GM21786 (cell line): ENCODE results near the gene SLC35F6.
A peak's percentile ranks its signal among the peaks of the same experiment; 100 is the strongest.

Experiments
- ATAC-seq: cut with Tn5 transposase; IDR thresholded peaks from one replicate; pipeline ENCODE4 v1.9.1; 2021; ENCODE audit not compliant: unreplicated experiment

The SLC35F6 gene

GRCh38 chr2:26764078-26764887 is at the start of gene SLC35F6:
SLC35F6 (plus strand) TSS chr2:26764284; CDS start chr2:26764350, 66 bp downstream.
- ATAC-seq, result peak; percentile 69

- ATAC-seq, result no peak
Observed at GRCh38 chr2:26715528-26716270, 48.4 kb upstream of the SLC35F6 start.

DNA sequence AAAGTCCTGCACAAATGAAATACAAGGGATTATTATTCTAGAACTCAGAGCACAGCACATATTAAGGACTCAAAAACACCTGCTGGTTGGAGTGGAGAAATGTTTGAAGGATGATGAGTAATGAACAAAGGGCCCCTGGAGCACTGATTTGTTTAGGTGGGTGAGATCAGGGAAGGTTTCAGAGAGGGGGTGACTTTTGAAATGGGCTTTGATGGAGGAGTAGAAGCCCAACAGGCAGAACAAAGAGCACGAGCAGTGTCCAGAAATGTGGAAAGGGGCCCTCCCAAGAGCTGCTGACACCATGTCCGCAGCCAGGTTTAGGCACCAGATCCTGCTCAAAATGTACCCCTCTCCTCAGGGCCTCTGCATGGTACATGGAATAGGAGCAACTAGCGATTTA is 47.7 kb upstream of the SLC35F6 start:
- ATAC-seq, result no peak

DNA sequence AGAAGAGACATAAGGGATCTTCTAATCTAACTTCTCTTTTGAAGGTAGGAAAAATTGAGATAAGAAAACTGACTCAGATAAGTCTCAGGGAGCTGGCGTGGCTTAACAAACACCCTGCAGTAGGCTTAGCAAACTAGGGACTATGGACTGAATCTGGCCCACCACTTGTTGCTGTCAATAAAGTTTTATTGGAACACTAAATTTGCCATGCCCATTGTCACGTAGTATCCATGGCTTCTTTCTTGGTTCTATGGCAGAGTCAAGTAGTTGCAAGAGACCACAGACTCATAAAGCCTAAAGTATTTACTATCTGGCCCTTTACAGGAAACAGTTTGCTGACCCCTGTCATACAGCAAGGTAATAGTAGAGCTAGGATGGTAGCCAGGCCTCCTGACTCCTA is 47.3 kb upstream of the SLC35F6 start:
- ATAC-seq, result no peak

GRCh38 chr2:26717362-26717761 is 46.7 kb upstream of the SLC35F6 start:
- no peak for ATAC-seq

- no peak for ATAC-seq
Observed at GRCh38 chr2:26718949-26719686, 45.0 kb upstream of the SLC35F6 start.

- no peak for ATAC-seq
Observed at GRCh38 chr2:26720322-26721114, 43.6 kb upstream of the SLC35F6 start.

GRCh38 chr2:26721115-26722032 is 42.7 kb upstream of the SLC35F6 start:
- ATAC-seq, result no peak

DNA sequence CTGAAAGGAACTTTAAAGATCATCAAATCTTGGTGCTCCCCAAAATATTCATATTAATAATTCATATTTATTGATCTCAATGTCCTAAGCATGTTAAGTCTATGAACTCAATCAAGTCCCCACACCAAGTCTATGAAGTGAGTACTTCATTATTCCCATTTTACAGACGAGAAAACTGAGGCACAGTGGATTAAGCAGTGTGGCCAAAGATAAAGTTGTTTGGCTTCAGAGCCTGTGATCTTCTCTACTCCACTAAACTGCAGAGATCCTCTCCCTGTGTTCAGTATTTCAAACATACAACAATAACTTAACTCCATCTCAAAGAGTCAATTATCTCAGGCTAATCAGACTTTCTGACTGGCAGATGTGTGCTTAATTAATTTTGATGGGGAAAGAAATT is 41.8 kb upstream of the SLC35F6 start:
- ATAC-seq, result no peak

GRCh38 chr2:26722911-26723310 is 41.2 kb upstream of the SLC35F6 start:
- ATAC-seq, result no peak

DNA sequence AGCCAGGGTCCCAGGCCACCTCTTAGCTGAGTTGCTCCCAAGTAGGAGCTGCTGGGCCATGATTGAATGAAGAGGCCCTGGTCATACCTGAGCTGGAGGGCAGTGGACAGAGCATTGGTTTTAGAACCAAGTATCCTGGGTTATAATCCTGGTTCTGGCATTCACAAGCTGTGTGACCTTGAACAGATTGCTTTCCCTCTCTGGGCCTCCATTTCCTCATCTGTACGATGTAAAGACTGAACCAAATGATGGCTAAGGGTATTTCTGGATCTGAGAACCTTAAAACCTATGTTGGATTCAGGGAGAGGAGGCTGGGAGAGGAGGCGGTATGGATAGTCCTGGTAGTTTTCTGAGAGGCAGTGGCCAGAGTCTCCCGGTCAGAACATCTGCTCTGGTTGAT is 40.6 kb upstream of the SLC35F6 start:
- ATAC-seq, result no peak

DNA sequence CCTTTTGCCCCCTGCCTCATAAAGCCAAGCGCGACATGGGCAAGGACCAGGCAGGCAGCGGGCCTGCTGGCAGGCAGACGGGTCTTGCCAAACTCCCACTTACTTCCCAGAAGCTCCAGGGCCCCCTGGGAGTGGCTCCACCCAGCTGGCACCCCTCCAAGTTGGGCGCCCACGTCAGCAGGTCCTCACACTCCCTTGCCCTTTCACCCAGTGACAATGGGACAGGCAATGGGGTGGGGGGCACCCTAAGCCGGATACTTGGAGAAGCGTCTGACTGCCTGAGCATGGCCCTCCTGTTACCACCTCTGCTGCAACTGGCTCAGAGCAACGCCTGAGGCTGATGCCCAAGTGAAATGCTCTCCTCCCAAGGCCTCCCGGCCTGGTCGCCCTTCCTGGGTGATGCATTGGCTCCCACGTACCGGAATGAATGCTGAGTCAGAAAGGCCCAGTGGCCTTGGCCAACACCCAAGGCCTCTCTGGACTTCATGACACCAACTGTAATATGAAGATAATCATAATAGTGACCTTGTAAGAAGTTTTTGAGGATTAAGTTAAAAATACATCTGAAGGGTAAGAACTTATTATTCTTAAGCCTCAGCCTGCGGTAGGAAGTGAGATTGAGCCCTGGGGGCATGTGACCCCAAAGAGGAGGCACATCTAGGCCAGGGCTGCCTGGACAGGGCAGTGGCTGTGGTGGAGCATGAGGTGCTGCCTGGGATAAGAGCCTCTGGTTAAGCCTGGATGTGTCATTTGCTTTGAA is 39.9 kb upstream of the SLC35F6 start:
- ATAC-seq, result no peak

DNA sequence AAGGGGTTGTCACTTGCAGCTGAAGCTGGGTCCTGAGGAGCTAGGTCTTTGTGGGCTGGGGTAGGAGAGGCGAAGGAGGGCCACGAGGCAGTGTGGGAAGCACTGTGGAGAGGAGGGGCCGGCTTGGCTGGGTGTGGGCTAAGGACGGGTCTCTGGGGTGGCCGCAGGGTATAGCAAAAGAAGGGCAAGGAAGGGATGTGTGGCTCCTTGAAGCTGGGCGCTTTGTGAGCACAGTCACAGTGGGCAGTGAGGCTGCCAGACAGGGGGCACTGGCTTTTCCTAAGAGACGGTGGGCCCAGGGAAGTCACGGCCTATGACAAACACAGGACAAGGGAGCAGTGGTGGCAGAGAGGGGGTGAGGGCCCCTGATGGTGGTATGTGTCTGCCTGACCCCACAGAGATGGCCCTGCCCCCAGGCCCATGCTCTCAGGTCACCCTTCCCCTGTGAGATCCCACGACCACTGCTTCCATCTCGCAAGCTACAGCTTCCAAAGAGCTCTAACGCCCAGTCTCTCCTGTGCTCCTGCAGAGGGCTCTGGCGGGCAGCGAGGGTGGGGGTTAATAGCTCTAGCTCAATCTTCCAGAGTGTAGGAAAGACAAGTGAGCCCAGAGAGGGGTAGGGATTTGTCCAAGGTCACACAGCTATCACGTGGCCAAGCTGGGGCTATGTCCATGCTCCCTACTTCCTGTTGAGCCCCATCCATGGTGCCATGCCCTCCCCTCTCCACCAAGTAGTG is 39.1 kb upstream of the SLC35F6 start:
- ATAC-seq, result no peak

DNA sequence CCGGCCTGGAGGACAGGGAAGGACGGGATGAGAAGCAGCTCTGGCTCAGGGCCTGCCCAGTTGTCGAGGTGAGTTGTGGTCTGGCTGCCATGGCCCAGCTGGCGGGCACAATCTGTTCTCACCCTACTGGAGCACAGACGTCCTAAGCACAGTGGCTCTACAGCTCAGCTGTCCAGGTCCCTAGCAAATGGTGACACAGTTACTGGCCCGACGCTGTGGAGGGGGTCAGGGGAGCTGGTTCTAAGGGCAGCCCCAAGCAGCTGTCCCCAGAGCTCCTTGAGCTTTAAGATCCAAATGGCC is 38.6 kb upstream of the SLC35F6 start:
- no peak for ATAC-seq

DNA sequence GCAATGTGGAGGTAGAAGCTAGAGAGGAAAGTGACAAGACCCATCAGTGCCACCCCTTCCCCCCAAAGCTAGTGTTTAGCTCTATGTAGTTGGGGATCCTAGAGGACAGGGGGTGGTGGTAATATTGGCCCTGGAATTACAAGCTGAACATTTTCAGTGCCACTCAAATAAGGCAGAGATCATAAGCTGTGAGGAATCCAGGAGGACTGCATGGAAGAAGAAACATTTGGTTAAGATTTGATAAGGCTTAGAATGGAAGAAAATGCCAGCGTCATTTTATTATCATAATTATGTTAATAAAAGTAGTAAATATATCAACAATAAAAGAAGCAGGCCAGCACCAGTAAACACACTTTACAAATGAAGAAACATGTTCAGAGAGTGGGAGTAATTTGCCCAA is 37.9 kb upstream of the SLC35F6 start:
- no peak for ATAC-seq

- ATAC-seq, result no peak
Observed at GRCh38 chr2:26727641-26728561, 36.2 kb upstream of the SLC35F6 start.

DNA sequence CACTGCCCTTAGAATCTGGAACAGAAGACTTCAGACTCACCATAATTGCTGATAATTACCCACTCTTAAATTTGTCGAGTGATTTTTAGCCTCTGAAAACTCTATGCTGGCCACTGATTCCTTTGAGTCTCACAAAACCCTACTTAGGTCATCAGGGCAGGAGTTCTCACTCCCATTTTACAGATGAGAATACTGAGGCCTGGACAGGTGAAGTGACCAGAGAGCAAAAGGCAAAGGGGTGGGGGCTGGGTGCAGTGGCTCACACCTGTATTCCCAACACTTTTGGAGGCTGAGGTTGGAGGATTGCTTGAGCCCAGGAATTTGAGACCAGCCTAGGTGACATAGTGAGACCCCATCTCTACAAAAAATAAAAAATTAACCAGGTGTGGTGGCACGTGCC is 34.8 kb upstream of the SLC35F6 start:
- no peak for ATAC-seq
